Renal cortex interstitium (tissue), 11 donors: ENCODE data around the gene ISM2. TPM values are rescaled to one million over a fixed set of nuclear protein-coding genes. Genes with fewer than 3 reads are reported as not detected.

Source experiments
- DNase-seq, 11 donors: peaks; one replicate each; pipeline ENCODE4 v3.0.0-alpha.2; 2013; ENCODE audit warnings: low read depth in 9 of 11, low spot score in 4 of 11; ENCODE audit errors: extremely low read depth in 1 of 11
- polyA plus RNA-seq, 3 donors: library from polyadenylated mRNA; unstranded; fragments of 120-200 nt; gene quantifications; one replicate each; pipeline ENCODE4 v1.2.1, GENCODE V29; 2013; ENCODE audit not compliant: insufficient read length in 3 of 3

Gene ISM2
- polyA plus RNA-seq, 3 donors: 1.3 to 3.6 (median 1.8) TPM

DNA sequence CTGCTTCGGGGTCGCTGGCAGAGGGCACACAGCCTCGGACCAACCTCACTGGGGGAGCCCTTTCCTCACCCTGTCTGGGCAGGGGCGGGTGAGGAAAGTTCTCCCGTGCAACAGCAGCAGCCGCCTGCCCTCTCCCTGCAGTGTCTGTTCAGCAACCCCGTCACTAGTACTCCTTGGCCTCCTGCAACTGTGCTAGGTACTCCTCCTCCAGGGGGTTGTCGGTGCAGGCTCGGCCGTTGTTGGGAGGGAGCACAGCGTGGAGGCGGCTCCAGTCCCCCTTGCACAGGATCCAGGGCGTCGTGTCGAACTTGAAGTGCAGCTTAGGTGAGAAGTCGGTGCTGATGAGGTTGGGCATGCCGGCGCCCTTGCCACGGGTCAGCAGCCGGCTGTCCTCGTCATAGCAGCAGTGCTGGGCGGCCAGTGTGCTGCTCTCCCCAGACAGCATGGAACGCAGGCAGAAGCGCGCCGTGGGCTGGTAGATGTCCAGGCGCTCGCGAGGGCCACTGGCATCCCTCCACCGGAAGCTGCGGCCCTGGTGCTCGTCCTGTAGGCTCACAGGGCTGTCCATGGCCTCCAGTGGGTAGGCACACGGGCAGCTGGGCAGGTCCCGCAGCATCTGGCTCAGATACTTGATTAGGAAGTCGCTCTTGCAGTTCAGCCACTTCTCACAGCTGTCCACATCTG lies 23.0 kb downstream of the ISM2 start:
- no peak for DNase-seq

DNA sequence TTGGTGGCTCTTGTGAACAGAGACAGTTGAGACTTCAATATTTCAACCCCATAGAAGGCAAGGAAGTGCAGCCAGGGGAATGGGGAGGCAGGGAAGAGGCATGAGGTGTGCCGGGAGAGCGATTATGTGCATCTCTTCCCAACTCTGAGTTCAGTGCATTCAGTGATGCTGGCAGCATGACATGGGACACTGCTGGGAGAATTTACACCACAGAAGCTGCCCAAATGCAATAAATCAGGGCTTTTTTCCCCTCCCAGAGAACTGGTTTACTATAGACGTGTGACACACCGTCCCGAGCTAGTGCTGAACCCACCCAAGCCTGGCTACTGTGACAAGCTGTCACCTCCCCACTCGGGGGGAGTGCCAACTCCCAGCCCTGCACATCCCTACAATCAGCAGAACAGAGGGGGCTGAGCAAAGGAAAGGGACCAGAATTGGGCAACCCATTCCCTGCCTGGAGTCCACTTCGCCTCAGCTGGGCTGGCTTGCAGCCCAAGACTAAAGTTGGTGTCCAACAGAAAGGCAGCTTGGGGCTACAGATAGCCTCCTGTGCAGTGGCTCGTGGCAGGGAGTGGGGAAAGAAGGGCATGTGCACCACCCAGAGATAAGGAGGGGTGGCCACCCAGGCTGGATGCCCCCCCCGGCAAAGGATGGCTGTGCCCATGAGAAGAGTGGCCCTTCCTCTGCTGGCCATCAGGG lies 24.0 kb downstream of the ISM2 start:
- no peak for DNase-seq

- no peak for DNase-seq
Measured at GRCh38 chr14:77473921-77474320, 24.7 kb downstream of the ISM2 start.

- DNase-seq: no peak
Measured at GRCh38 chr14:77470224-77470870, 28.3 kb downstream of the ISM2 start.

GRCh38 chr14:77469539-77469938 lies 29.1 kb downstream of the ISM2 start:
- DNase-seq: no peak

GRCh38 chr14:77469067-77469505 lies 29.5 kb downstream of the ISM2 start:
- DNase-seq: no peak

- DNase-seq: no peak
Measured at GRCh38 chr14:77467801-77468200, 30.8 kb downstream of the ISM2 start.

DNA sequence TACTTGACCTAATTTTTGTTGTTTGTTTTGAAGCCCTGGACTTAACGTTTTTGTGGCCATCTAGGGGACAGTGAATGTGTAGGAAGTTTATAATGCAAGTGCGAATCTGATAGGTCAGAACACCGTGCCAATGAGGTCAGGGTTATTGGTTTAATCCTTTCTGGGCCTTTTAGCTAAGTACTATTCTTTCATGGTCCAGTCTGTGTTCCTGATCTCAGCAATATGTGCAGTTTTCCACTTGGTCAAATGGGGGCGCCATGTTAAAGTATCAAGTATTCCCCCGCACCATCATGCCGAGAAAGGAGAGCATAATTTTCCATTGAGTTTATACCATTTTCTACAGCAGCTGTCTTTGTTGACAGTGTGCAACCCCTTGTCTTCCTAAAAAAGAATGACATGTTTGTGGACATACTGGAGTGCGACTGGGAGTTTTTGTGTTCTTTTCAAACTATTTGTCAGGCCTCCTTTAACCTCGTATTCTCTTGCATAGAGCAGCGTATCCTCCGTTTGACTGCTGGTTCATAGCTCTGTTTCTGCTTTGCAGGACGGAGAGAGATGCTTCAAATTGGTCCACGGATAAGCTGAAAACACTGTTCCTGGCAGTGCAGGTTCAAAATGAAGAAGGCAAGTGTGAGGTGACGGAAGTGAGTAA lies 39.4 kb downstream of the ISM2 start:
- DNase-seq: peak in 7 of 11 donors; percentile 56 to 80 (median 66)

DNA sequence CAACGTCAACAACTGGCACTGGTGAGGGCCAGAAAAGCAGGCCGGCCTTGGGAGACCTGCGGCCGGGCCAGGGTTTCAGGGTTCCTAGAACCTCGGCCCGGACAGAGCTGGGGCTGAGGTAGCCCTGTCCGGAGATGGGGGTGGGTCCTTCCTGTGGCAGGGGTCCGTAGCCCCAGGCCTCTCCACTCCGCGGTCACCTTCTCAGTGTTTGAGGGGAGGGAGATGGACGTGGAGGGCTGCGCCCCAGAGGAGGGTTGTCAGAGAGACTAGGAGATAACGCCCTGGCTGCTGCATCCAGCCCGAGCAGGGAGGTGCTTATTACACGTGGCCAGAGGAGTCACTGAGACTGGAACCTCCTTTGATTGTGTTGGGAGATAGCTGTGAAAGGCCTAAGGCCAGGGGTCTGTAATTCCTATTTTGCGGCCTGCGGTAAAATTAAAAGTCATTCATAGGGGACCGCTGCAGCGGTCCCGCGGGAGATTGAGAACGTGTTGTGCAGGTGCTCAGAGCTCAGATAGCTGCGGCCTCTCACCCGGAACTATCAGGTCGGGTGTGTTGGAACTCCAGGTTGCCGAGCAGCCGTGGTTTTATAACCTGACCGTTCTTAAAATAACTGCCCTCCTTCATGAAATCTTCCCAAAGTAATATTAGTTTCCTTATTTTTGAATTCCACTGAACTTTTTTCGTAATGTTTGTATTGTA lies 40.2 kb downstream of the ISM2 start:
- peak in 1 of 11 donors; percentile 15 for DNase-seq

GRCh38 chr14:77457522-77458248 lies 40.9 kb downstream of the ISM2 start, which contains the start of the genes AHSA1 and VIPAS39:
AHSA1 (plus strand) TSS chr14:77458093; CDS start chr14:77458190, 97 bp downstream.
VIPAS39 (minus strand) TSS chr14:77457601; CDS start chr14:77454102, 3,499 bp downstream.
- DNase-seq: peak; percentile 93 to 99 (median 98)

- no peak for DNase-seq
Measured at GRCh38 chr14:77457115-77457521, 41.5 kb downstream of the ISM2 start.

DNA sequence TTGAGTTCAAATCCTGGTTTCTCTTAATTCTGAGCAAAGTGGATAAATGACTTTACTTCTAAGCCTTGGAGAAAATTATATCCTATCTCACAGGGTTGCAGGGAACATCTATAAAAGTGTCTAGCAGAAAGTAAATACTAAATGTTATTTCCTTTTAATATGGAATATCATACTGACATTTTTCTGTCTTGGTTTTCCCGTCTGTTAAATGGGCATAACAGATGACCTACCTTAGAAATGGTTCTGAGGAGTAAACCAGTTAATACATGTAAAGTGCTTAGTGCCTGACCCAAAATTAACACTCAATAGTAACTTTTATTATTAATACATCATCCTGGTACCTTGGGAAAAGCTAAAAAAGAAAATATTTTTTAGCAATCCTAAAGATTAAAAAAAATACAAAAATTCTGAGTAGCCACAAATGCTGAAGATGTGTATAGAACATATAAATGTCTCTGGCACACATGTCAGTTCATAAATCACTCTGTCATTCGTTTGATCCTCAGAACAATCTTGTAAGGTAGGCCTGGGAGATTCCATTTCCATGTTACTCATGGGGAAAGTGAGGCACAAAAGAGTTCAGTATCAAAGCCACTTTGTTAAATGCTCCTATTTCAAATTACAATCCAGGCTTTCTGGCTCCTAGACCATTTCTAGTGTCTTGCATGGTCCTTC lies 42.5 kb downstream of the ISM2 start:
- DNase-seq: no peak

GRCh38 chr14:77442196-77442595 lies 56.4 kb downstream of the ISM2 start:
- DNase-seq: no peak

GRCh38 chr14:77439861-77440260 lies 58.8 kb downstream of the ISM2 start:
- no peak for DNase-seq

DNA sequence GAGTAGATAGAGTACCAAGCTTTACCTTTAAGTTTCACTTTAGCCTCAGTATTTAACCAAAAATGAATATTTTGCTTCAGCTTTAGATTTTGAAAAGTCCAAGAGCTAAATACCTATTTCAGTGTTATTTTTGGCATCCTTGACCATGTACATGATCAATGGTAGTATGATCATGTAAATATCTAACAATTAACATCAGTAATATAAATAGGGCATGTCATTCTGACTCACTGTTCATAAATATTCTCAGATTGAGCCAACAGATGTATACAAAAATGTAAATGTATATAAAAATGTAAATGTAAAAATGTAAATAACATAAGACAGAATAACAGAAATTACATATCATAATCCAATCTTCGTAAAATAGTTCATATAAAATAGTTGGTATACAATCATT lies 60.0 kb downstream of the ISM2 start:
- no peak for DNase-seq

GRCh38 chr14:77436042-77436441 lies 62.6 kb downstream of the ISM2 start:
- DNase-seq: no peak

GRCh38 chr14:77426396-77426795 lies 72.2 kb downstream of the ISM2 start:
- no peak for DNase-seq

- no peak for DNase-seq
Measured at GRCh38 chr14:77424862-77425261, 73.8 kb downstream of the ISM2 start.
